Adrenal gland (tissue), 5 donors: ENCODE data around the gene ARHGAP19.

Experiments used
- CTCF ChIP-seq, 6 experiments: fragments of 450-650 bp in 4 of 6; fragments of 200-600 bp in 2 of 6; sonication (generic) in 1 of 6; IDR thresholded peaks; 1 replicate in 5 of 6; 2 replicates in 1 of 6; pipeline versions ENCODE4 v1.5.1 to v1.8.0; 2016 to 2021; ENCODE audit warnings: antibody characterized with exemption in 6 of 6, mild to moderate bottlenecking in 2 of 6, moderate library complexity in 1 of 6
- POLR2A ChIP-seq, 2 donors: fragments of 450-650 bp; IDR thresholded peaks; one replicate each; pipeline ENCODE4 v1.6.1; 2017; ENCODE audit warnings: antibody characterized with exemption in 2 of 2, mild to moderate bottlenecking in 2 of 2, moderate library complexity in 1 of 2
- donor health status: DM: no; HTN: no; CAD: no.

GRCh38 chr10:97215619-97216260, 76.7 kb downstream of the ARHGAP19 start:
- TF ChIP-seq CTCF (IDR thresholded peaks at IDR 0.05) = no peak
- TF ChIP-seq POLR2A (IDR thresholded peaks at IDR 0.05) = no peak
